Stimulated activated CD8-positive, alpha-beta memory T cell treated with anti-CD3 and anti-CD28 coated beads, Interleukin-15, amount 100 ng/mL, for 48 hours (primary cell): Measurements from ENCODE around the gene ATF6.

Experiments used
- DNase-seq, 2 donors: peaks; one replicate each; pipeline ENCODE4 v3.0.0-alpha.2; 2020; ENCODE audit warnings: low read depth in 2 of 2

ATF6 gene

GRCh38 chr1:161936786-161937185, 170.7 kb downstream of the ATF6 start:
- DNase-seq = no peak

DNA sequence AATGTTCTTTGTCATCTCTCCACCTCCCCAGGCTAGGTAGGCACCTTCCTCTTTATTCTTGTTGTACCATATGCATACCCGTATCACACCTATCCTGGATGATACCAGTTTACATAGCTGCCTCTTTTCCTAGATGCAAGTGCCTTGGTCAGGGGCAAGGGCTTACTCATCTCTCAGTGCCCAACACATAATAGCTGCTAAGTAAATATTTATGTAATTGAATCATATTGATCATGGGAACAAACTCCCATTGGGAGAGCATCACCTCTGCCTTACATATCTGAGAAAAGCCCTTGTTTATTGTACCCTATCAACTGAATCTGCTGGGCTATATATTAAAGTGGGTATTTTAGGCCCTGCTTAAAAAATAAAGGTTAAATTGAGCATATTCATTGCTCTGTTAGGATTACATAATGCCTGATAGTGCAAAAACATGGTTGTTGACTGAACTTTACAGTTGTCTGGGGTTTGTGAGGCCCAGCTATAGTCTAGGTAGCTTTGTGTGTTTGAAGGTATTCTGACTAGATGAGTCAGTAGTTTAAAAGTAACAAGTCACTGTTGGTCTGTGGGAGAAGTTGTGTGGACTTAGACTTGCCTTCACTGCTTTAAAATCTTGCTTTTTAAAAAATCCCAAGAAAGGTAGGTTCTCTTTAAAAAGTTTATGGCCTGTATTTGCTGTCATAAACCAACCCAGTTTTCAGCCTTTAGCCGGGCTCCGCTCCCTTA, 174.9 kb downstream of the ATF6 start:
- DNase-seq = no peak

DNA sequence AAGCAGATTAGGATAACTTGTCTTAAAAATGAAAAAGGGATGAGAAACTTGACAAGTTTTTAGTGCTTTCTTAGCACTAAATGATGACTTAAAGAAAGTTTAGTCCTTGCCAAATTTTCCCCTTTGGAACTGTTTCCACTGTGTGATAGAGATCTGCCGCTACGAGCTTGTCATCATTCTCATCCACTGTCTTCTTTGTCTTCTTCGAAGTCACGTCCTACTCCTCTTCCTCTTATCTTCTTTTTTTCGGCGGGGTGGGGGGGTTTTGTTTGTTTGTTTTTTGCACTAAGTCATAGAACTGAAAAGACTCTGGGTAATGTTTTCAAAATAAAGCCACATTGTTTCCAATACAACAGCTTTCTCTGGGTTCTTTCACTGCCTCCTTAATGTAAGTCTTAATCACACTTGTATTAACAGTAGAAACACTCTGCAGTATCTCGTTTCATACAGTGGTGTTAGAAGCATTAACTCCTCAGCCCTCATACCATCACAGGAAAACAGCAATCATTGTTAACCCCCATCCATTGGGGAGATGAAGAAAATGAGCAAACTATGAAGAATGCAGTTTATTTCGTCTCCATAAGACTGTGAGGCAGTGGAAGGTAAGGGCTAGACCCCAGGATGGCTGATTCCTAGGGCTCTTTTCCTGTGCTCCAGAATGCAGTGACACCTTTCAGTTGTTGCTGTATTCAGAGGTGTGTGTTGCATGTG, 175.8 kb downstream of the ATF6 start:
- DNase-seq = no peak

GRCh38 chr1:161943737-161944136, 177.6 kb downstream of the ATF6 start:
- no peak for DNase-seq

DNA sequence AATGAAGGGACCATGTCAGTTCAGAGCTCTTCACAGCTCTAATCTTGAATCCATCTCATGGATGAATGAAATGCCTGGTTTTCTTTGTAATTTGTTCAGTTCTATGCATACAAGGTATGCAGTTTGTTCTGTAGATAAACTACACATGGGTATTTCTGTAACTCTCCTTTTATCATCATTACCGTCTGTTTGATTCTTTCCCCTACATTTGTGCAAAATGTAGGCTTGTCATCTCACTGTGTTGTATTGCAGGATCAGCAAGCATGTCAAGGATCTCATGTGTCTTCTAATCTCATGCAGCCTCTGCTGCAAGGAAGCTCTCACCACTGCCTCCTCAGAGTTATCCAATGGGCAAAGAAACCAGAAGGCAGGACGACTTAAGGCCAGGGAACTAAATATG, 178.3 kb downstream of the ATF6 start:
- DNase-seq = no peak

DNA sequence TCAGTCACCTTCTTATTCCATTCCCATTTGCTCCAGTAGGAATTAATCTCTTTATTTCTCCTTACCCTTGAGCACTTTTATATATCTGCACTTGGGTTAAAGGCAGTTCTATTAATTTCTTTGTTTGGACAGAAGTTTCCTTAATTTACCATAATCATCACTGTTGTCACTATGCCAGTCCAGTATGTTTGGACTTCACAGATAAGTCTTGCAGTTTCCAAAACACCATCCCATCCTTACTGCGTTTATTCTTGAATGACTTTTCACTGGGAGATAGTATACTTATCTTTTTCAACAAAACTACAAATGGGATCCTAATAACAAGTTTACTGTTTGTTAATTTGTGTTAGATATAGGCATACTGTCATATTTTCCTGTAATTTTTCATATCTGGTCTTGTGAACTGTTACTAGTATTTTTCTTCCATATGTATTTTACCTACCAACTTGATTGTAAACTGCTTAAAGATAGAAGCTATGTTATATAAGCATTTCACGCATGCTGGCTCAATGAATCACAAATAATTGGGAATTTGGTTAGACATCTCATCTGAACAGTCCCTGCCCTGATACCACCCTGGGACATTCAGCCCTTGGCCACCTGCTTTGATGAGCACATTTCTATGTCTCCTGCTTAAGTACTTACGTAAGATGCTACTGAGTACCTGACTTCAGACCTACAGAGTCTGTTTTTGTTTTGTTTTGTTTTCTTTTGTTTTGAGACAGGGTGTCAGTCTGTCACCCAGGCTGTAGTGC, 179.4 kb downstream of the ATF6 start:
- no peak for DNase-seq

DNA sequence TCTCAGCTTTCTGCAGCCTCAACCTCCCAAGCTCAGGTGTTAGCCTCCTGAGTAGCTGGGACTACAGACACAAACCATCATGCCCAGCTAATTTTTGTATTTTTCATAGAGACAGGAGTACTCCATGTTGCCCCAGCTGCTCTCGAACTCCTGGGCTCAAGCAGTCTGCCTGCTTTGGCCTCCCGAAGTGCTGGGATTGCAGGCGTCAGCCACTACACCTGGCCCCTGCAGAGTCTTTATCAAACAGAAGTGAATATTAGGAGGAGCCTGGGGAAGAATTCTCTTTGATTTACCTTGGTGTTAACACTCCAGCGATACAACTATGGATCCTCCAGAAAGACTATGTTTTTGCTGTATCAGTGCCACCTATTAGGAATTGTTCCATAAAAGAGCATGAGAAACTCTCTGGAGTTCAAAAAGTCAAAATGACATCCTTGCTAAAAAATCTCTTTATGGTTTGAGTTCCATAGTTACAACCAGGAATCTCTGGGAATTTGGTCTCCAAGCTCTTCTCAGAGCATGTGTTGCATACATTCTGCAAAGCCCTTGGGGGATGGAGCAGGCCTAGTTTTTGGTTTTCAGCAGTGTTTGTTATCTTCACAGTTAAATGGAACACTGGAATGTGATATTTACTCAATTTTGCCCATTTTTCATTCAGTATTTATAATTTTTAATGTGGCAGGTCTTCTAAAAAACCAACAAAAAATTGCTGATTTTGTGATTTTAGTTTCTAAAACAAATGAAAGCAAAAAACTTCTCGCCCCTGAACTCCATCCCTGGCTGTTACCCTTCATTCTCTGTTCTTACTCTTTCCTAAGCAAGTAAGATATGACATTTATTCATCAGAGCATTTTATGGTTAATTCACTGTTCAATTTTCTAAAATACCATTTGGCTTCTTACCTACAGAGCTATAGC, 180.2 kb downstream of the ATF6 start:
- DNase-seq = no peak

DNA sequence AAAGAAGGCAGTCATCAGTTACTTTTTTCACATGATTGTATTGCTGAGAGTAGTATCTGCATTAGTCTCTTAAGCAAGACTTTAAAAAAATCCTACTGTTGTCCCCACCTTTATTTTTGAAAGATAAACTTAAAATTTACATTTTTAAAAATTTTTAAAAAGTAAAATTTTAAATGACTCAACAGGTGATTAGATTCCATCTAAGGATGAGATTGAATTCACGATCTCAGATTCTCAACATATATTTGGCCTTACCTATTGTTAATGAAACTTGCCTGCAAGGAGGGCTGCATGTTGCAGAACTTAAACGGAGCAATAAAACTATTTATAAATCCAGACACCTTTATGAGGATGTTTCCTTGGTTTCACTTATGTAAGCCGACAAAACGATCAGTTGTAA, 182.3 kb downstream of the ATF6 start:
- no peak for DNase-seq

- no peak for DNase-seq
Measured at GRCh38 chr1:161949548-161949947, 183.4 kb downstream of the ATF6 start.

- DNase-seq = no peak
Measured at GRCh38 chr1:161950377-161950776, 184.3 kb downstream of the ATF6 start.

- no peak for DNase-seq
Measured at GRCh38 chr1:161951646-161952045, 185.5 kb downstream of the ATF6 start.

DNA sequence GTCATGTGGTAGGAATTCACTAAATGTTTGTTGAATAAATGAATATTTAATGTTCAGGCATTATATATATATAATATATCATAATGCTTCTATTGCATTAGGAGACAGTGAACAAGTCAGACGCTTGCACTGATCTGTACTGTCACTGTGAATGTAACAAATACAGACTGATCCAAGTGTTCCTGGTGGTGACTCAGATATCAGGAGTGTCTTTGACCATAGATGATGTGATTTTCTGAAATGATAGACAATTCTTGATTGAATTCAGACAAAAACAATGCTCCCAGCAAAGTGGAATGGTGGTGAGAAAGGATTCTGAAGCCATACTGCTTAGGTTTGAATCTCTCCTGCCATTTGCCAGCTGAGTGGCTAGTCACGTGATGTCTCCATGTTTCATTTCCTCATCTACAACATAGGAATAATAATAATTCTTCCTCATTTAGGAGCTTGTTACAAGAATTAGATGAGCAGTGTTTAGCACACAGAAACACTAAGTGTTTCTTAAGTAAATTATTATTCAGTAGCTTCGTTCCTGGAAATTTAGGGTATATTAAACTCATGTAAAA, 186.6 kb downstream of the ATF6 start:
- no peak for DNase-seq

- DNase-seq = no peak
Measured at GRCh38 chr1:161953256-161953920, 187.3 kb downstream of the ATF6 start.

DNA sequence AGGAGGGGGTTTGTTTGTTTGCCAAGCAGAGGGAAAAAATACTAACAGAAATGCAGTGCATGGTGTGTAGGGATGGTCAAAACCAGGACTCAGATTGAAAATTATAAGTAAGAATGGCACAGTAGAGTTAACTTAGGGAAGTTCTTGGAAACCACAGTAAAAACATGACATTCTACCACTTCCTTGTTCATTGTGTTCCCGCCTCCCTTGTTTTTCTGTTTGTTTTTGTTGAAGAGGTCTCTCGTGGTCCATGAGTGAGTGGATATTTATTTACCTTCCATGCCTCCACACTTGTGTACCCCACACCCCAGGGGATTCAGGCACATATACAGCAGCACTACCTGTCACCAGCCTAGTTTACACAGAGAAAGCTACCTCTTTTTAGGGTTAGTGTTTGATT, 187.9 kb downstream of the ATF6 start:
- DNase-seq = no peak

DNA sequence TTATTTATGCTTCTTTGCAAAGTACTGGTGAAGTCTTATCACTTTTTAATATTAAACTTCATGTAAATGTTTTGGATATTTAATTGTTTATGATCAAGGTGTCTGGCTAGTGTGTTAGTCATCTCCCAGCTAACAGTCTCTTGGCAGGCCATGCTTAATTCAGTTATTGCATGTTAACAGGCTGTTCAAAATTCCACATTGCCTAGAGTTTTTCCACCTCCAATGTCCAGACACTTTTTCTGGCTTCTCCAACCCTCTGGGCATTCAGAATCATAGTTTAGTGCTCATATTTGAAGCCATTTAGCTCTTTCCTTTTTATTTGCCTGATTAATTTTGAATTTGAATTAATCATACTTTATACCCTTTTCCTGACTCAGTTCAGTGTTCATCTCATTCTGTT, 188.3 kb downstream of the ATF6 start:
- DNase-seq = no peak

DNA sequence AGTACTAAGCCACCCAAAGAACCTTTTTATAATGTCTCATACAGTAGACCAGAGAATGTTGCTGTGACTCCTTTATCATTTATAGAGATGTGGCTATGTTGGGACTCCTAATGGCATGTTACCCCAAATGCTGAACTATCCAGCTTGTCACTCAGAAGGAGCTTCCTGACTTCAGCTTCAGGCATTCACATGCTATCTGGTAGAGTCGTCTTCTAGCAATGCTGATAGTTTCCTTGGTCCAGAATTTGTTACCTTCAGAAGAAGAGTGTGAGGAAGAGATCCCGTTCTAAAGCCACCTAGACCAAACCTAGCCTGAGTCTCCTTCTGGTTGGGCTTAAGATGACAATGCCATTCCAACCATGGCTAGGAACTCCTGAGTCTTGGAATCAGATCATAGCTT, 189.5 kb downstream of the ATF6 start:
- no peak for DNase-seq

DNA sequence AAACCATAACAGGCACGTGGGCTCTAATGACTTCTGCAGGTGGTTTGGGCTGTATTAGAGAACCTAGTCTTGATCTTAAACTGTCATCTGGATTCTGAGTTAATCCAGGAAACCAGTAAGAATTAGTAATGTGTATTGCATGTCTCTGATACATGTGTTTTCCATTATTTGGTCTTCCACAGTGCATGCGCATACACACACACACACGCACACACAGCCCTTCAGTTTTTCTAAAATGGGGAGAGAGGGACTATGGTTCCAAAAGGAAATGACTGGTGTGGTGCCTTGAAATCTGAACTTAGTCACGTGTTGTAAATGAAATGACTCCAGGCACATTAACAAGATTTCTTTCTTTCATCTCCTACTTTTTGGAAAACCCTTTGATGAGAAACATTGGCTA, 190.0 kb downstream of the ATF6 start:
- no peak for DNase-seq

- DNase-seq = no peak
Measured at GRCh38 chr1:161956930-161957329, 190.8 kb downstream of the ATF6 start.

GRCh38 chr1:161958425-161958824, 192.3 kb downstream of the ATF6 start:
- DNase-seq = no peak

- peak; percentile 26 to 27 for DNase-seq
Measured at GRCh38 chr1:161962091-161962887, 196.2 kb downstream of the ATF6 start.
